Karpas-422 (cell line): ENCODE measurements around the gene HEMK1. TPM values are rescaled to one million over a fixed set of nuclear protein-coding genes. Genes with fewer than 3 reads are reported as not detected.

Experiments
- DNase-seq: peaks from one replicate; pipeline ENCODE4 v3.0.0-alpha.2; 2015
- H2AFZ ChIP-seq: fragments of 200-600 bp; sonication (generic); 2 replicates; pipeline ENCODE4 v1.6.1; 2014; ENCODE audit warnings: antibody characterized with exemption, low read length, mixed read lengths
- H3K27ac ChIP-seq: fragments of 200-600 bp; sonication (generic); 2 replicates; pipeline ENCODE4 v1.5.1; 2014; ENCODE audit warnings: mild to moderate bottlenecking, low read length, moderate library complexity
- H3K27me3 ChIP-seq: fragments of 200-600 bp; sonication (generic); 2 replicates; pipeline ENCODE4 v1.6.1; 2014; ENCODE audit warnings: low read length, mixed read lengths
- H3K36me3 ChIP-seq: fragments of 200-600 bp; sonication (generic); 2 replicates; pipeline ENCODE4 v1.6.1; 2014; ENCODE audit warnings: low read length, mixed read lengths; ENCODE audit not compliant: insufficient read depth
- H3K4me1 ChIP-seq: fragments of 200-600 bp; sonication (generic); 2 replicates; pipeline ENCODE4 v1.6.1; 2014; ENCODE audit warnings: mild to moderate bottlenecking, low read length, mixed read lengths
- H3K4me2 ChIP-seq: fragments of 200-600 bp; sonication (generic); 2 replicates; pipeline ENCODE4 v1.6.1; 2014; ENCODE audit warnings: low read length, low read depth, mild to moderate bottlenecking; ENCODE audit not compliant: poor library complexity, severe bottlenecking
- H3K4me3 ChIP-seq: fragments of 200-600 bp; sonication (generic); 2 replicates; pipeline ENCODE4 v1.5.1; 2014; ENCODE audit warnings: mild to moderate bottlenecking, antibody characterized with exemption, low read length, mixed read lengths
- H3K79me2 ChIP-seq: fragments of 200-600 bp; sonication (generic); 2 replicates; pipeline ENCODE4 v1.6.1; 2014; ENCODE audit warnings: mild to moderate bottlenecking, low read length, mixed read lengths
- H3K9ac ChIP-seq: fragments of 200-600 bp; sonication (generic); 2 replicates; pipeline ENCODE4 v1.6.0; 2014; ENCODE audit warnings: low read length
- H3K9me2 ChIP-seq: fragments of 200-600 bp; sonication (generic), shearing (Covaris generic); replicated peaks from 2 replicates; pipeline ENCODE4 v1.6.0; 2014; ENCODE audit warnings: mild to moderate bottlenecking, low read length, moderate library complexity; ENCODE audit not compliant: insufficient read depth
- H3K9me3 ChIP-seq: fragments of 300-700, 200-600 bp; sonication (generic); 2 replicates; pipeline ENCODE4 v1.6.1; 2014; ENCODE audit warnings: low read length, mixed read lengths
- H4K20me1 ChIP-seq: fragments of 200-600 bp; sonication (generic); 2 replicates; pipeline ENCODE4 v1.6.1; 2014; ENCODE audit warnings: mild to moderate bottlenecking, antibody characterized with exemption, low read length, low read depth; ENCODE audit not compliant: insufficient read depth
- total RNA-seq: library from RNA; depleted of rRNA; stranded (reverse); fragments of >200 nt; shearing (Covaris generic); gene quantifications from 2 replicates; pipeline ENCODE4 v1.2.3, GENCODE V29; 2014; ENCODE audit warnings: low replicate concordance

HEMK1 gene
- total RNA-seq, 1 experiment from 2014 or later: 10.9 TPM

- Histone ChIP-seq H4K20me1 (peaks cover 17% of the 10 kb centered on the region), H3K9ac (no peak overlapping the region), H3K27me3 (no peaks in the 10 kb centered on the region), H3K4me2 (no peak overlapping the region), H2AFZ (no peak overlapping the region), H3K27ac (no peak overlapping the region), H3K4me3 (no peak overlapping the region), H3K9me3 (no peaks in the 10 kb centered on the region), H3K4me1 (no peaks in the 10 kb centered on the region; the same call in 1 of the 2 replicates), H3K9me2 (no peaks in the 10 kb centered on the region), H3K36me3 (no peaks in the 10 kb centered on the region), H3K79me2 (no peaks in the 10 kb centered on the region)
- no peak for DNase-seq
These were observed 54.6 kb downstream of the HEMK1 start for GRCh38 chr3:50623840-50624474.

GRCh38 chr3:50624634-50625033, 55.3 kb downstream of the HEMK1 start:
- no peaks in the 10 kb centered on the region for H3K27me3 ChIP-seq
- no peaks in the 10 kb centered on the region; the same call in 1 of the 2 replicates for H3K4me1 ChIP-seq
- no peaks in the 10 kb centered on the region for H3K9me3 ChIP-seq
- H3K9ac ChIP-seq: no peak overlapping the region
- H3K9me2 ChIP-seq: no peaks in the 10 kb centered on the region
- no peaks in the 10 kb centered on the region for H3K79me2 ChIP-seq
- H3K4me2 ChIP-seq: no peak overlapping the region
- no peak overlapping the region for H3K27ac ChIP-seq
- no peak for DNase-seq
- H4K20me1 ChIP-seq: peaks cover 17% of the 10 kb centered on the region
- no peak overlapping the region for H2AFZ ChIP-seq
- no peak overlapping the region for H3K4me3 ChIP-seq
- no peaks in the 10 kb centered on the region for H3K36me3 ChIP-seq

DNA sequence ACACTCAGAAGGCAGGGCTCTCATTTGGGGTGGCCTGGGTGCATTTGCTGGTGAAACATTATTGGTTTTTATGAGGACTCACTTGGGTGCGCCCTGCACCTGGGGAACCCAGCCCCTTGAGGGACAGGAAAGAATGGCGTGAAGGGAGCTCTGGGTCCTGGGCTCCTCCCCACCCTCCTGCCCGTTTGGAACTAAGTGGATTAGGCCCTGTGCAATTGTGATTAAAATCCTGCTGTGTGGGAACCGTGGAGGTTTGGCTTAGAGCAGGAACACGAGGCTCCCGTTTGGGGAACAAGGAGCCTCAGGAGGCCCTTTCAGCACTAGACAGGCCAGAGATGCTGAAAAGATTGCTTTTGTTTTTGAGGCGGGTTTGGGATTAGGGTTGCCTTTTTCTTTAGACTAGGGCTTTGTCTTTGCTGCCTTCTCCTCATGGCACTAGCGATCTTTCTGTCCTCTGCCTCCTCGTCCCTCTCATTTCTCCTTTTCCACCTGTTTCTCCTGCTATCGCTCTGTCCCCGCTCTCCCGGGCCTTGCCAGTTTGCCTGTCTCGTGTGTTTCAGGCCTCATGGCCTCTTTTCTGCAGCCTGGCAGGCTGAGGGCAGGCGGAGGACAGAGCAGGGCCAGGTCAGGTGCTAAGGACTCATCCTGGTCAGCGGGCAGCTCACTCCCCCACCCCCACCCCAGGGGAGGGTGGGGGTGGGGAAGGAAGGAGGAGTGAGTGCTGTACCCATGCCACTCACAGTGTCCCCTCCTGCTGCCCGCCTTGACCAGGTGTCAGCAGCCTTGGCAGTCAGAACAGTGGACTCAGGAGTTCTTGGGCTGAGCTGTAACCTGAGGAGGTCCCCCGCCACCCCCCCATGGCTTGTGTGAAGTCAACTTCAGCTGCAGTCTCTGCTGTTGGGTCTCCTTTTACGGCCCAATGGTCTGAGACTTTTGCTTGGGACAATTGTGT, 56.2 kb downstream of the HEMK1 start:
- no peak overlapping the region for H3K4me2 ChIP-seq

DNA sequence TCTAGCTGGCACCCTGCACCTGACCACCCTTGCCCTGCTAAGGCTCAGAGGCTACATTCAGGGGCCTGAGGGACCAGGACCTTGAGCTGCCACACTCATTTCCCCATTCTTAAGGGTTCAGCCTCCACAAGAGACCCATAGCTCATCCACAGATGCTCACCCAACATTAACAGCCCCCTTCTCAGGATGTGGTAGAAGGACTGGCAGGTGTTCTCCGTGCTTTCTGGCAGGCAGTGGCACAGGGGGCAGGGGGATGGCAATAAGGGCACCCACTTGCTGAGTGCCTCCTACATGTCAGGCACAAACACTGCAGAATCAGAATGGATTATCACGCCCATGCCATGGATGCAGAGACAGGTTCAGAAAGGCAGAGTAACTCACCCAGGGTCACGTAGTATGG, 57.1 kb downstream of the HEMK1 start:
- no peak overlapping the region for H3K4me3 ChIP-seq
- H3K9me2 ChIP-seq: no peaks in the 10 kb centered on the region
- H2AFZ ChIP-seq: no peak overlapping the region
- no peak for DNase-seq
- no peaks in the 10 kb centered on the region for H3K9me3 ChIP-seq
- H3K36me3 ChIP-seq: no peaks in the 10 kb centered on the region
- H3K4me2 ChIP-seq: no peak overlapping the region
- no peaks in the 10 kb centered on the region for H3K27me3 ChIP-seq
- no peaks in the 10 kb centered on the region for H3K4me1 ChIP-seq
- peaks cover 17% of the 10 kb centered on the region for H4K20me1 ChIP-seq
- no peaks in the 10 kb centered on the region for H3K79me2 ChIP-seq
- H3K27ac ChIP-seq: no peak overlapping the region
- H3K9ac ChIP-seq: no peak overlapping the region

More for the DNA sequence above, 56.2 kb downstream of the HEMK1 start:
- DNase-seq: no peak
- Histone ChIP-seq H3K9me3 (no peaks in the 10 kb centered on the region), H4K20me1 (peaks cover 17% of the 10 kb centered on the region), H3K27me3 (no peaks in the 10 kb centered on the region), H3K9me2 (no peaks in the 10 kb centered on the region), H2AFZ (no peak overlapping the region), H3K4me3 (no peak overlapping the region), H3K27ac (no peak overlapping the region), H3K79me2 (no peaks in the 10 kb centered on the region), H3K36me3 (no peaks in the 10 kb centered on the region), H3K9ac (no peak overlapping the region), H3K4me1 (no peaks in the 10 kb centered on the region; the same call in 1 of the 2 replicates)

DNA sequence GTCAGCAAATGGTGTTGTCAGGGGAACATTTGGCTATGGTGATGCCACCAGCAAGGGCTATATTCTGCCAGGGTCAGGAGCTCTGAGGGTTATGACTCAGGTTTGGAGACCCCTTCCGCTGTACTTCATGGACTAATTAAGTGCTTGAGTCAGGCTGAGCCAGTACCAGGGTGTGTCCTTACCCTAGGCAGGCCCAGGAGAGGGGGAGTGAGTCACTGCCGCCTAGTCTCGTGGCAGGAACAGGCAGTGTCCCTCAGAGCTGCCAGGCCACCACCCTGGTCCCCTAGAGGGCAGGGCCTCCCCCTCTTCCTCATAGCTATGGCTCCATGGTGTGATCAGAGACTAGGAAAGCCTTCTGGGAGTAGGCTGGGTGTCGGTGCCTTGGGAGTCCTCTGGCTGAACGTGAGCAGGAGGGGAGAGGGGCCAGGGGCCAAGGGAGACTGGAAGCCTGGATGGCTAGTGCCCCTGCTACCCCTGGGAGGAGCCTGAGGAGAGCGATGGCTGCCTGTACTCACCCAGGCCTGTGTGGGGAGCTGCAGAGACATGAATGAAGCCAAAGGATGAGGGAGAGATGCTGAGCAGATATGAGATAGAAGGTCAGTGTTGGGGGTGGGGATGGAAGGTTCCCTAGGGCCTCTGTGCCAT, 58.2 kb downstream of the HEMK1 start:
- H3K9me3 ChIP-seq: no peaks in the 10 kb centered on the region
- no peaks in the 10 kb centered on the region for H3K79me2 ChIP-seq
- peaks cover 20% of the 10 kb centered on the region for H4K20me1 ChIP-seq
- no peak overlapping the region for H3K9ac ChIP-seq
- H3K4me2 ChIP-seq: no peak overlapping the region
- H3K4me1 ChIP-seq: no peaks in the 10 kb centered on the region
- no peaks in the 10 kb centered on the region for H3K9me2 ChIP-seq
- no peaks in the 10 kb centered on the region for H3K27me3 ChIP-seq
- DNase-seq: peak; percentile 71
- H3K4me3 ChIP-seq: no peak overlapping the region
- no peak overlapping the region for H2AFZ ChIP-seq
- H3K36me3 ChIP-seq: no peaks in the 10 kb centered on the region
- no peak overlapping the region for H3K27ac ChIP-seq

- H3K4me2 ChIP-seq: no peak overlapping the region
- no peak overlapping the region for H3K9ac ChIP-seq
- no peaks in the 10 kb centered on the region for H3K9me2 ChIP-seq
- no peak overlapping the region for H3K27ac ChIP-seq
- H2AFZ ChIP-seq: no peak overlapping the region
- no peak for DNase-seq
- H4K20me1 ChIP-seq: peaks cover 24% of the 10 kb centered on the region
- no peaks in the 10 kb centered on the region for H3K36me3 ChIP-seq
- H3K27me3 ChIP-seq: no peaks in the 10 kb centered on the region
- no peaks in the 10 kb centered on the region for H3K4me1 ChIP-seq
- no peaks in the 10 kb centered on the region for H3K9me3 ChIP-seq
- H3K79me2 ChIP-seq: no peaks in the 10 kb centered on the region
- H3K4me3 ChIP-seq: no peak overlapping the region
These were observed 59.3 kb downstream of the HEMK1 start for GRCh38 chr3:50628601-50629000.

DNA sequence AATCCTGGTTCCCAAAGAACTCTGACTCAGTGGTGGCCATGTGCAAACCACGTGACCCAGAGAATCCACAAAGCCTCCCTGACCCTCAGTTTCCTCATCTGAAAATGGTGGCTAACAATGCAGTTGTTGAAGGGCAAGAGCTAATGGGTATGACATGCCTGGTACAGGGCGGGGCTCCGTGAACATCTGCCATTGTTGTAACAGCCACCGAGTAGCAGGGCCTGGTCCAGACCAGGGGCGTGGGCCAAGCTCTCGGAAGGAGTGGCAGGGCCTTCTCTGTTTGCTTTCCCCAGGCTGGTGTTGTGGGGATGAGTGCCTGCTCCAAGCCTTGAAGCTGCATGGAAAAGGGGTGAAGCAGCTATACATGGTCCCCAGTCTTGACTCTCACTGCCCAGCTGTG, 61.1 kb downstream of the HEMK1 start:
- no peak overlapping the region for H2AFZ ChIP-seq
- no peaks in the 10 kb centered on the region for H3K36me3 ChIP-seq
- no peak overlapping the region for H3K4me2 ChIP-seq
- no peak overlapping the region for H3K27ac ChIP-seq
- DNase-seq: no peak
- no peaks in the 10 kb centered on the region for H3K27me3 ChIP-seq
- H3K9ac ChIP-seq: no peak overlapping the region
- no peaks in the 10 kb centered on the region for H3K4me1 ChIP-seq
- H3K4me3 ChIP-seq: no peak overlapping the region
- peaks cover 22% of the 10 kb centered on the region; the same call in 1 of the 2 replicates for H4K20me1 ChIP-seq
- no peaks in the 10 kb centered on the region for H3K9me2 ChIP-seq
- no peaks in the 10 kb centered on the region for H3K79me2 ChIP-seq
- H3K9me3 ChIP-seq: no peaks in the 10 kb centered on the region

DNA sequence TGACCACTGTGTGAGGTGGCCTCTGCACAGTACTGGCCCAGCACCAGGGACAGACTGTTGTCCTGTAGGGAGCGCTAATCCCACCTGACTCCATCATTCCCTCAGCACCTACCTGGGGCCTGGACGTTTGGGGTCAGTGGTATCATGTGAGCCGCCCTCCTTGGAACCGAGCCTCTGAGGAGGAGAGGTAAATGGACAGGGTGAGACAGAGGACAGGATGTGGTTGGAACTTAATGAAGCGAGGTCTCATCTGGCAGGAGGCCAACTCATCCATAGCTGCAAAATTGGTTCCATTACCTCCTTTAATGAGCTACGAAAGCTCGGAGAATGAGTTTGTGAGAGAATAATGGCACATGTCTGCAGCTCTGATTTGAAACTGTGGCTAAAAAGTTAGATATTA, 61.6 kb downstream of the HEMK1 start:
- Histone ChIP-seq H3K27ac (no peak overlapping the region), H3K9me3 (no peaks in the 10 kb centered on the region), H3K79me2 (no peaks in the 10 kb centered on the region), H3K4me2 (no peak overlapping the region), H3K4me1 (no peaks in the 10 kb centered on the region), H2AFZ (no peak overlapping the region), H3K9ac (no peak overlapping the region), H3K9me2 (no peaks in the 10 kb centered on the region), H3K4me3 (no peak overlapping the region), H4K20me1 (peaks cover 22% of the 10 kb centered on the region; the same call in 1 of the 2 replicates), H3K27me3 (no peaks in the 10 kb centered on the region), H3K36me3 (no peaks in the 10 kb centered on the region)
- DNase-seq: no peak
